Tibial nerve (tissue), 4 donors: ENCODE measurements around the gene ARHGEF9. TPM values are rescaled to one million over a fixed set of nuclear protein-coding genes. Genes with fewer than 3 reads are reported as not detected.

Source experiments
- DNase-seq, 2 donors: peaks; one replicate each; pipeline ENCODE4 v3.0.0-alpha.2; 2019; ENCODE audit warnings: low spot score in 2 of 2
- H3K27ac ChIP-seq, 4 donors: fragments of 200-600 bp; sonication (generic) in 3 of 4; one replicate each; pipeline ENCODE4 v1.5.1; 2017 to 2019; ENCODE audit warnings: mild to moderate bottlenecking in 1 of 4
- H3K27me3 ChIP-seq, 2 donors: fragments of 200-600 bp; sonication (generic) in 1 of 2; one replicate each; pipeline versions ENCODE4 v1.5.1 to v1.6.0; 2017 to 2019
- H3K36me3 ChIP-seq, 3 donors: fragments of 200-600 bp; sonication (generic); one replicate each; pipeline ENCODE4 v1.5.1; 2018 to 2019
- H3K4me1 ChIP-seq, 4 donors: fragments of 200-600 bp; sonication (generic) in 3 of 4; one replicate each; pipeline ENCODE4 v1.5.1; 2017 to 2019
- H3K4me3 ChIP-seq, 4 donors: fragments of 200-600 bp; sonication (generic) in 3 of 4; one replicate each; pipeline ENCODE4 v1.5.1; 2017 to 2019; ENCODE audit warnings: mild to moderate bottlenecking in 1 of 4, moderate library complexity in 1 of 4
- H3K9me3 ChIP-seq, 4 donors: fragments of 200-600 bp; sonication (generic) in 3 of 4; one replicate each; pipeline ENCODE4 v1.5.1; 2017 to 2019
- EP300 ChIP-seq, 2 donors: sonication (generic); formaldehyde crosslinking; IDR thresholded peaks; one replicate each; pipeline ENCODE4 v1.6.1; 2017; ENCODE audit warnings: antibody characterized with exemption in 2 of 2, mild to moderate bottlenecking in 1 of 2
- POLR2A ChIP-seq, 2 donors: fragments of 450-650 bp; IDR thresholded peaks; one replicate each; pipeline ENCODE4 v1.6.1; 2017; ENCODE audit warnings: antibody characterized with exemption in 2 of 2, mild to moderate bottlenecking in 2 of 2, moderate library complexity in 2 of 2
- WGBS, 2 donors: methylation state at CpG; one replicate each; pipeline ENCODE4 v1.1.5; 2018; 5-methylcytosine and 5-hydroxymethylcytosine counted together
- total RNA-seq, 4 donors: library from RNA; depleted of rRNA; stranded (reverse); fragments of >200 nt; gene quantifications; one replicate each; pipeline ENCODE4 v1.1.0, GENCODE V29; 2016
- TF ChIP-seq, protein P1 (sequence below), 5 experiments: fragments of 200-600 bp in 3 of 5; fragments of 450-650 bp in 2 of 5; sonication (generic) in 3 of 5; IDR thresholded peaks; one replicate each; pipeline ENCODE4 v1.5.1; 2016 to 2019; ENCODE audit warnings: antibody characterized with exemption in 5 of 5, mild to moderate bottlenecking in 3 of 5, moderate library complexity in 2 of 5

Gene ARHGEF9
- total RNA-seq, 4 donors from 2014 or later, result 19.5 to 32.7 (median 25.9) TPM

DNA sequence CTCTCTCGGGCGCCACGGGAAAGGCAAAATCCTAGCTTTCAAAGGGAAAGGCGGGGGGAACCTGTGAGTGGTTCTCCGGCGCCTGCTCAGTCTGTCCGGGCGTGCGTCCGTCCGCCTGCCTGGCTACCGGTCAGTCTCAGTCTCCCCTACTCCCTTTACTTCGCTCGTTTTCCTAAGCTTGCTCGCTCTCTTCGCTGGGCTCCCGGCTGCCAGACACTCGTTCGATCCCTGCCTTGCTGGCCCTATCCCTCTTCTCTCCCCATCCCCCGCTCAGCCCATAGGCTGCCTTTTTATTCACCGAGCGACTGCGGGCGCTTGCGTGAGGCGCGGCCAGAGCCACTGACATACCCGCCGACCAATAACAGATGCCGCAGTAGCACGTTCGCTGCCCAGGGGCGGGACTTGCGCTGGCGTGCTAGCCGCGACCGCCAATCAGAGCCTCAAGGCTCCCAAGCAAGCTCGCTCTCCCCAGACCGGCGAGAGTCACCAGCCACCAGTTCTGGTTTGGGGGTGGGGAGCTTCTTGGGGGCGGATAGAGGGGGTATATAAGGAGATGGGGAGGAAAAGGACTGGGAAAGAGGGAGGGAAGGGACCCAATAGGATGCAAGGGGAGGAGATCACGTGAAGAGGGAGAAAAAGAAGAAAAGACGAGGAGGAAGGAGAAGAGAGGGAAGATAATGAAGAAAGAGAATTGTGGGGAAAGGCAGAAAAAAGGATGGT lies 30.0 kb downstream of the ARHGEF9 start:
- TF ChIP-seq EP300 (IDR thresholded peaks at IDR 0.05) (peak in 1 of 2 donors; percentile 90), POLR2A (IDR thresholded peaks at IDR 0.05) (peak; percentile 52 to 76)
- TF ChIP-seq, protein P1, sequence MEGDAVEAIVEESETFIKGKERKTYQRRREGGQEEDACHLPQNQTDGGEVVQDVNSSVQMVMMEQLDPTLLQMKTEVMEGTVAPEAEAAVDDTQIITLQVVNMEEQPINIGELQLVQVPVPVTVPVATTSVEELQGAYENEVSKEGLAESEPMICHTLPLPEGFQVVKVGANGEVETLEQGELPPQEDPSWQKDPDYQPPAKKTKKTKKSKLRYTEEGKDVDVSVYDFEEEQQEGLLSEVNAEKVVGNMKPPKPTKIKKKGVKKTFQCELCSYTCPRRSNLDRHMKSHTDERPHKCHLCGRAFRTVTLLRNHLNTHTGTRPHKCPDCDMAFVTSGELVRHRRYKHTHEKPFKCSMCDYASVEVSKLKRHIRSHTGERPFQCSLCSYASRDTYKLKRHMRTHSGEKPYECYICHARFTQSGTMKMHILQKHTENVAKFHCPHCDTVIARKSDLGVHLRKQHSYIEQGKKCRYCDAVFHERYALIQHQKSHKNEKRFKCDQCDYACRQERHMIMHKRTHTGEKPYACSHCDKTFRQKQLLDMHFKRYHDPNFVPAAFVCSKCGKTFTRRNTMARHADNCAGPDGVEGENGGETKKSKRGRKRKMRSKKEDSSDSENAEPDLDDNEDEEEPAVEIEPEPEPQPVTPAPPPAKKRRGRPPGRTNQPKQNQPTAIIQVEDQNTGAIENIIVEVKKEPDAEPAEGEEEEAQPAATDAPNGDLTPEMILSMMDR (IDR thresholded peaks at IDR 0.05), result no peak
- H3K9me3 ChIP-seq, result no peaks in the 10 kb centered on the region
- H3K27me3 ChIP-seq, result peaks cover 0 to 4% of the 10 kb centered on the region in 2 donors
- peaks cover 0 to 29% (median 0%) of the 10 kb centered on the region in 4 donors for H3K4me1 ChIP-seq
- 0 to 49% methylated on average over 34 to 44 of the region's 44 CpGs for WGBS, 2 donors
- peak overlapping the region; percentile 49 to 68 (median 55) for H3K4me3 ChIP-seq
- peak; percentile 79 for DNase-seq
- peak overlapping the region; percentile 86 to 95 (median 91) for H3K27ac ChIP-seq
- no peaks in the 10 kb centered on the region for H3K36me3 ChIP-seq

DNA sequence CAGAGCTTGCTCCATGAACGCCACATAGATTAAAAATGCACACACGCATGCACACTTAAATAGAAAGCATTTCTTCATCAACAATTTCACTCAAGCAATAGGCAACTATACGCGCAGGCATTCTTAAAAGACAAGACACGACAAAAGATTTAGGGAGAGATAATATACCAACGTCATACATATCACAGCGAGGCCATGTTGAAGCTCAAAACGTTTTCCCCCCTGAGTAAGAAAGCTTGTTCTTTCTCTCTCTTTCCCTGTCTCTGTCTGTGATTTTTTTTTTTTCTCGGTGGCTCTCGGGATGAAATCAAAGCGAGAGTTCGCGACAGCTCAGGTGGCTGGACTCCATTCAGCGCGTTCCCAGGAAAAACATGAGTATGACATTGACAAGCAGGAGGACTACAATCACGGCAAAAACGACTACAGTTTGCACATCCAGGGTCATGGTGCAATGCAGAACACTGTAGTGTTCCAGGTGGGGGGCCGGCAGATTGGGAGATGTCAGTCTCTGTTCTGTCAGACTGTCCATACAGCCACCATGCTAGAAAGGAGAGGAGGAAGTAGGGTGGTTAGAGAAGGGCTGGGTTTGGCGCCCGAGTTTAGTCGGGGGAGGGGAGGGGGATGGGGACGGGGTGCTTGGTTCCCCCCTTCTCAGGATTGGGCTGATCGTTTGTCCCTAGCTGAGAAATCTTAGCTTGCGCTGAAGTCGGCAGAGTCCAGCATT lies 30.7 kb downstream of the ARHGEF9 start:
- Histone ChIP-seq H3K36me3 (no peaks in the 10 kb centered on the region), H3K27me3 (peaks cover 0 to 4% of the 10 kb centered on the region in 2 donors), H3K4me1 (peaks cover 0 to 29% (median 0%) of the 10 kb centered on the region in 4 donors), H3K27ac (peak overlapping the region; percentile 86 to 95 (median 91)), H3K4me3 (peak overlapping the region; percentile 49 to 68 (median 55)), H3K9me3 (no peaks in the 10 kb centered on the region)
- WGBS, 2 donors, result 1 to 42% methylated on average over 23 to 25 of the region's 25 CpGs
- DNase-seq, result no peak
- TF ChIP-seq, protein P1 (IDR thresholded peaks at IDR 0.05), result no peak
- TF ChIP-seq POLR2A (IDR thresholded peaks at IDR 0.05), result no peak
- no peak for TF ChIP-seq EP300 (IDR thresholded peaks at IDR 0.05)

DNA sequence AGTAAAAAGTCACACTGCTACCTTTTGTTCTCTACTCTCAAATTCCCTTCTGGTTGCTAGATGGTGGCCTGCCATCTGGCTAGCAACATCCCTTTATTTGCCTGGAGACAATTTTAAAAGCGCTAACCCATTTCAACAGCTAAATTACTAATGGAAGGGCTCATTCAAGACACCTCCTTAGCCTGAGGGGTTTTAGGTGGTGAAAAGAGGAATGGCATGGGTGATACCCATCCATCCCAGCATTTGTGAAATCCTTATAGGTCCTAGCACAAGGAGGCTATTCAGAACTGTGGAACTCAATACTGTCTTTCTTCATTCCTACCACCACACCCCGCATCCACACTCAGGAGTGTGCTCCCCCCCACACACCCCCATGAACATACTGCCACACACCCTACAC lies 33.5 kb downstream of the ARHGEF9 start:
- Histone ChIP-seq H3K4me1 (peaks cover 0 to 40% (median 4%) of the 10 kb centered on the region in 4 donors), H3K27ac (peak overlapping the region in 1 of 4 donors; percentile 18), H3K9me3 (no peaks in the 10 kb centered on the region), H3K36me3 (no peaks in the 10 kb centered on the region), H3K4me3 (no peak overlapping the region), H3K27me3 (peaks cover 0 to 4% of the 10 kb centered on the region in 2 donors)
- WGBS, 2 donors, result 63 to 71% methylated on average over 2 of the region's 2 CpGs
- TF ChIP-seq, protein P1 (IDR thresholded peaks at IDR 0.05), result no peak
- no peak for TF ChIP-seq EP300 (IDR thresholded peaks at IDR 0.05)
- no peak for TF ChIP-seq POLR2A (IDR thresholded peaks at IDR 0.05)
- no peak for DNase-seq

DNA sequence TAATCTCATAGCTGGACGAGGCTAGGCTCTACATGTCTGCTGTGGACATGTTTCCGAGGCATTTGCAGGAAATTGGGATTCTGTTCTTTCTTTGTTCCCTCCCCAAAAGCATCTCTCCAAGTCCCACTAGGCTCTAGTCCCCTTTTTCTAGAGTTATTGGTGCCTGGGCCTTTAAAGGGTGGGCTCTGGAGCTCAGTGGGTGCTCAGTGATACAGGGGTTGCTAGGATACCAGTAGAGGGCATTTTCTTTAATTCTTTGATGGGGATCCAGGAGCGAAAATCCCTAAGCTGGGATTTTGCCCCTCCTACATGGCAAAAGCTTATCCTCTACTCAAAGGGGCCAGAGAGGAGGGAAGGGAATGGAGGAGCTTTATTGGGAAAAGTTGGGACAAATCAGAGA lies 34.2 kb downstream of the ARHGEF9 start:
- TF ChIP-seq, protein P1 (IDR thresholded peaks at IDR 0.05), result no peak
- TF ChIP-seq EP300 (IDR thresholded peaks at IDR 0.05) (no peak), POLR2A (IDR thresholded peaks at IDR 0.05) (no peak)
- no peaks in the 10 kb centered on the region for H3K9me3 ChIP-seq
- 41 to 49% methylated on average over 3 of the region's 3 CpGs for WGBS, 2 donors
- H3K27me3 ChIP-seq, result peaks cover 0 to 6% of the 10 kb centered on the region in 2 donors
- DNase-seq, result no peak
- H3K4me3 ChIP-seq, result no peak overlapping the region
- no peaks in the 10 kb centered on the region for H3K36me3 ChIP-seq
- H3K27ac ChIP-seq, result peak overlapping the region in 1 of 4 donors; percentile 18
- H3K4me1 ChIP-seq, result peaks cover 0 to 40% (median 4%) of the 10 kb centered on the region in 4 donors

DNA sequence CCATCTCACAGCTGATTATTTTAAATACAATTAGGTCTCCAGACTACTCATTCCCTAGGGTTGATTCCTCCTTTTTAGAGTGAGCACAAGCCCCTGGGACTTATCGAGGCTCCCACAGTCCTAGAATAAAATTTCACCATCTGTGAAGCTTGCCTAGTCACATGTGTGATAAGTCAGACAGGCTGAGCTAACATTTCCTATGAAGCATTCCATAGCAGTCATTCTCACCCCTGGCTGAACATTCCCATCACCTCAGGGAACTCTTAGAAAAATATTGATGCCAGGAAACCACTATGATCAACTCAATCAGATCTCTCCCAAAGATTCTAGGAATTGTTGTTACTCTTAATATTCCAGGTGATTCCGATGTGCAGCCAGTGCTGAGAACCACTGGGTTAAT lies 37.7 kb downstream of the ARHGEF9 start:
- no peak for TF ChIP-seq EP300 (IDR thresholded peaks at IDR 0.05)
- no peak for TF ChIP-seq POLR2A (IDR thresholded peaks at IDR 0.05)
- TF ChIP-seq, protein P1 (IDR thresholded peaks at IDR 0.05), result no peak
- Histone ChIP-seq H3K27me3 (peaks cover 0 to 6% of the 10 kb centered on the region in 2 donors), H3K4me3 (no peak overlapping the region), H3K9me3 (no peaks in the 10 kb centered on the region), H3K4me1 (peaks cover 0 to 27% (median 4%) of the 10 kb centered on the region in 4 donors), H3K27ac (peak overlapping the region in 1 of 4 donors; percentile 16), H3K36me3 (no peaks in the 10 kb centered on the region)
- DNase-seq, result no peak
- 30 to 33% methylated on average over 2 of the region's 2 CpGs for WGBS, 2 donors
